ENCODE data around the gene CLDN24. TPM values are rescaled to one million over a fixed set of nuclear protein-coding genes. Genes with fewer than 3 reads are reported as not detected.

The CLDN24 gene
- total RNA-seq, 1 donor from 2014 or later, result not detected

DNA sequence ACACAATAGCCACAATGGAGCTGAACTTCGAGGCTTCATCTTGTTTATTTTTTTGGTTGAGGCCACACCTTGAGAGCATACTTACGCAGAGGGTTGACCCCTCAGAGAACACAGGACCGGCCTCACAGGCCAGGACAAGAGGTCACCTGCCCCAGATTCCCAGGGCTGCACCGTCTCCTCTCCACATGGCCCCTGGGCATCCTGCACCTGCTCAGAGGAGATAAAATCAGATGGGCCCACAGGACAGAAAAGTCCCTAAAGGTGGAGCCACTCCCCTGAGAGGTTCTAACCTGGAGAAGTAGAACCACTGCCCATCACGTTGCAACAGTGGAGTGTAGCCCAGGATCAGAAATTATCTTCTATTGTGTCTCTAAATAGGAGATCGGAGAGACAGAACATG, 1.1 kb upstream of the CLDN24 start:
- no peak overlapping the region for H3K4me3 ChIP-seq (ENCODE audit: low read depth, low read length)
- DNase-seq (ENCODE audit: low read depth), result no peak
- TF ChIP-seq, protein P1, sequence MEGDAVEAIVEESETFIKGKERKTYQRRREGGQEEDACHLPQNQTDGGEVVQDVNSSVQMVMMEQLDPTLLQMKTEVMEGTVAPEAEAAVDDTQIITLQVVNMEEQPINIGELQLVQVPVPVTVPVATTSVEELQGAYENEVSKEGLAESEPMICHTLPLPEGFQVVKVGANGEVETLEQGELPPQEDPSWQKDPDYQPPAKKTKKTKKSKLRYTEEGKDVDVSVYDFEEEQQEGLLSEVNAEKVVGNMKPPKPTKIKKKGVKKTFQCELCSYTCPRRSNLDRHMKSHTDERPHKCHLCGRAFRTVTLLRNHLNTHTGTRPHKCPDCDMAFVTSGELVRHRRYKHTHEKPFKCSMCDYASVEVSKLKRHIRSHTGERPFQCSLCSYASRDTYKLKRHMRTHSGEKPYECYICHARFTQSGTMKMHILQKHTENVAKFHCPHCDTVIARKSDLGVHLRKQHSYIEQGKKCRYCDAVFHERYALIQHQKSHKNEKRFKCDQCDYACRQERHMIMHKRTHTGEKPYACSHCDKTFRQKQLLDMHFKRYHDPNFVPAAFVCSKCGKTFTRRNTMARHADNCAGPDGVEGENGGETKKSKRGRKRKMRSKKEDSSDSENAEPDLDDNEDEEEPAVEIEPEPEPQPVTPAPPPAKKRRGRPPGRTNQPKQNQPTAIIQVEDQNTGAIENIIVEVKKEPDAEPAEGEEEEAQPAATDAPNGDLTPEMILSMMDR (conservative IDR thresholded peaks at IDR 0.05; ENCODE audit: low read depth, low read length), result no peak

DNA sequence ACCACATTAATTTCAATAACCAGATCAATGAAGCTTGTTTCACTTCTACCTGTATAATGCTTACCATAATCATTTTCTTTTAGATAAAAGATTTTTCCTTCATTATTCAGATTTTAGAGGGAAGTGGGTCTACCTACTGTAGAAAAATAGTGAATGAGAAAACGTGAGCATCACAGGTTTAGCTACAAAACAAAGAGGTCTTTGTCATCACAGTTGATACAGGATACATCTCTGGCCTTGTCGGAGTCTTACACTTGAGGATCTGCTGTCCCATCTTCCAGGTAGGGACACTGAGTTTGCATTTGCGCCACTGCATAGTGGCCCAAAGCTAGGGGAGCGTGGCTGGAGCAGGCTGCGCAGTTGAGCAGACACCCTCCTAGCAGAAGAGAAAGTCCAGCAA, 710 bp downstream of the CLDN24 start:
- H3K4me3 ChIP-seq (ENCODE audit: low read depth, low read length), result no peak overlapping the region
- DNase-seq (ENCODE audit: low read depth), result no peak
- TF ChIP-seq, protein P1 (conservative IDR thresholded peaks at IDR 0.05; ENCODE audit: low read depth, low read length), result no peak

DNA sequence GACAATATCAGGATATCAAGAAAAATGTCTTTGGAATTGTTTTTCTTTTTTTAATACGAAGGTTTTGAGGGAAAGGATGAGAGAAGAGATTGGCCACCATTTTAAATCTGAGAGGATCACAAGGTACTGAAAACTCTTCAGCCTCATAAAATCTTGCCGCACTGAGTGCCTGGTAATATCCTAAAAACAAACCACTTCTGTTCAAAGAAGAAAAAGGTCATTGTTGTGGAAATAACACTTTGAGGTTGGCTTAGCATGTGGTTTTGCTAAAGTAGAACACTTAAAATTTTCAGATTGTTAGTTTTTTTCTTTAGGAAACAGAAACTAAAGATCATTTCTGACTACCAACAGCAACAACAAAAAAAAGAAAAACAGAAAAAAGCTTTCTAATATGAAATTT, 1.1 kb downstream of the CLDN24 start:
- TF ChIP-seq, protein P1 (conservative IDR thresholded peaks at IDR 0.05; ENCODE audit: low read depth, low read length), result no peak
- DNase-seq (ENCODE audit: low read depth), result no peak
- no peak overlapping the region for H3K4me3 ChIP-seq (ENCODE audit: low read depth, low read length)

DNA sequence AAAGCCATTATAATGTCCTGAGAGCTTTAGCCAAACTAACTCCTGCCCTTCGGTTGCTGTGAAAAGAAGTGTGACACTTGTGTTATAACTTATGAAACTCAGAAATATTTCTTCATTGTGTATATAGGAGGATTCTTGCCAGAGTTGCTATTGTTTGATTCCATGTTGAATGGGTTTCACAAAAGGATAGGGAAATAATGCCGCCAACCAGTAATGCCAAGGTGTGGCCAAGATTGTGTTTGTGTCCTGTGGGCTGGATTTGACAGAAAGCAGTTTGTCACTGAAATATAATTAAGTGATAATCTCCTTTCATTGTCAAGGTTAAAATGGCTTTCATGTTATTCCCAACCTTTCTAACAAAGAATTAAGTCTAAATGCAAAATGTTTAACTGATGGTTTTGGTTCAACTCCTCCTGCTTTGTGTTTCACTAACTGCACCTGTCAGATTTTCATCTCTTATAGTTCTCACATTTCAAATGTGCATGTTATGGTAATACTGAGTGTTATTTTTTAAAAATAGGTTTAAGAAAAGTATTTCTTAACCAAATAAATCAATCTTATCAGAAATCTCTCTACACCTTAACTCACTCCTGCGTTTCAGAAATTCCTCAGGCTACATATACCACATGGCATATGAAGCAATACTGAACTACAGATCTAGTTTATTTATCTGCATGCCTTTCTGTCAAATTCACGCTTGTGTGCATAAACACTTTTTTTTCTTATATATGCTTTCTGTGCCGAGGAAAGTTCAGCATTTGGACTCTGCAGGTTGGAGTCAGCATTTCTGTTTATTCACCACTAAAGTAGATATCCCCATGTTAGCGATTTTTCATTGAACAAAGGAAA, 1.8 kb downstream of the CLDN24 start, which contains the start of gene CLDN22:
CLDN22 (minus strand) TSS at position 66 of the 849 bp plus-strand sequence; CDS start at position 8, 58 bp downstream.
- no peak for DNase-seq (ENCODE audit: low read depth)
- TF ChIP-seq, protein P1 (conservative IDR thresholded peaks at IDR 0.05; ENCODE audit: low read depth, low read length), result no peak
- H3K4me3 ChIP-seq (ENCODE audit: low read depth, low read length), result no peak within 1 kb of the TSS

DNA sequence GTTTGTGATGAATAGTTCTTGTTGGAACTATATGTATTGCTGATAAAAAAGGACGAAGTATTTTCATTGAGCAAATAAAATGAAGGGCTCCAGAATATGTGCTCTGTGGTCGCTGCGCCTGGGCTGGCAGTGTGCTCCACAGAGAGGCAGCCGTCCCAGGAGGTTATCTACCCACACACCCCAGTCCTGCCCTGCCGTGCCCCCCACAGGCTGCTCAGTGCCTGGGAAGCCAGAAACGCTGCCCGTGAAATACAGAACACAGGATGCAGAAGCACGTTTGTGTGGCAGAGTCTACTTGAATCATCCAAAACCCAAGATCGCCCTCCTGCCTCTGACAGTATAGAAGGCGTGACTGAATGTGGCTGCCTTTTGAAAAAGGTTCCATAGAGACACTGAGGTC, 3.6 kb downstream of the CLDN24 start:
- TF ChIP-seq, protein P1 (conservative IDR thresholded peaks at IDR 0.05; ENCODE audit: low read depth, low read length), result no peak
- H3K4me3 ChIP-seq (ENCODE audit: low read depth, low read length), result no peak overlapping the region
- DNase-seq (ENCODE audit: low read depth), result no peak

DNA sequence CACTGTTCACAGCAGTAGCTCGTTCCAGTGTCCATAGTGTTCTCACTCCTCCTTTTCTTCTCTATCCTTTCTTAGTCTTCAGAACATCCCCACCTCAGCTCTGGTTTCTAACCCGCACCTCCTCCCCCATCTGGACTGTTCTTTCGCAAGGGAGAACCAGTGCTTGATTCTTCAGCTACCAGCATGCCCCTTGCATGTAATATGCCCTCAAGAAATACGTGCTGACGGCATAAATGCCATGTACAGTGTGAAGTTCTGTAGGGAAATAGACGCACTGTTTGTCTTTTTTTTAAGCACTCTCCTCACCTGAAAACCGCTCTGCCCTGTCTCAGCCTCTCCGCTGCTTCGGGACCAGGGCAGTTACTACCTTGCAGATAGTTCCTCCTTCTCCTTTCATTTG, 7.4 kb downstream of the CLDN24 start:
- TF ChIP-seq, protein P1 (conservative IDR thresholded peaks at IDR 0.05; ENCODE audit: low read depth, low read length), result no peak
- H3K4me3 ChIP-seq (ENCODE audit: low read depth, low read length), result no peak overlapping the region
- no peak for DNase-seq (ENCODE audit: low read depth)

DNA sequence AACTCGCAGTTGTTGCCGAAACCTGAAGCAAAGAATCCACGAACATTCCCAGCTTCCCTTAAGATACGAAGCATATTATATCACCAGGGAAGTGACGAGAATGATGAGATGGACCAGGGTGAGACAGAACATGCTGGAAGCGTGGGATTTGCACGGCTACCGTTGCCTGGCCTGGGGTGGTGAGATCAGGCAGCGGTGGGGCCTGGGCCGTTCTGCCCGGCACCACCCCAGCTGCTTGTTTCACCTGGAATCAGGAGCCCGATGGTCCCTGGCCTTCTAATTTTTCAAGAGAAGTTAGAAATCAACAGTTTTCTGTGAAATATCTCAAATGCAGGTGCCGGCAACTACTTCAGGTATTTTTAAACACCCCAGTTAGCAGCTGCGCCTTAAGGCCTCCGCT, 7.9 kb downstream of the CLDN24 start:
- H3K4me3 ChIP-seq (ENCODE audit: low read depth, low read length), result no peak overlapping the region
- DNase-seq (ENCODE audit: low read depth), result no peak
- TF ChIP-seq, protein P1 (conservative IDR thresholded peaks at IDR 0.05; ENCODE audit: low read depth, low read length), result no peak

All from epithelial cell of proximal tubule (primary cell).